NCI-H2227 treated with DMSO at 0.1 percent for 48 hours (cell line): ENCODE results near the gene UPK3BL1.
"Not testable (repeated sequence)": the region's sequence is repeated elsewhere in the genome, so short reads cannot be mapped to it uniquely, and the experiment has no call there.

Experiments
- DNase-seq: peaks from one replicate; lab custom pipeline; 2025; lab: John Stamatoyannopoulos, UW

The UPK3BL1 gene

GRCh38 chr7:102627271-102627904 is 15.2 kb downstream of the UPK3BL1 start:
- DNase-seq = not testable (repeated sequence)

- not testable (repeated sequence) for DNase-seq
These were observed 24.5 kb downstream of the UPK3BL1 start for GRCh38 chr7:102618122-102618521.

- not testable (repeated sequence) for DNase-seq
These were observed 26.0 kb downstream of the UPK3BL1 start, which contains the start of gene RASA4 for GRCh38 chr7:102616507-102617125. RASA4 (minus strand) TSS chr7:102616756; CDS start chr7:102616689, 67 bp downstream.

- DNase-seq = not testable (repeated sequence)
These were observed 26.7 kb downstream of the UPK3BL1 start for GRCh38 chr7:102615930-102616329.

- not testable (repeated sequence) for DNase-seq
These were observed 27.7 kb downstream of the UPK3BL1 start for GRCh38 chr7:102614873-102615272.

GRCh38 chr7:102614346-102614697 is 28.3 kb downstream of the UPK3BL1 start:
- not testable (repeated sequence) for DNase-seq

- DNase-seq = not testable (repeated sequence)
These were observed 28.8 kb downstream of the UPK3BL1 start for GRCh38 chr7:102613575-102614345.

- DNase-seq = not testable (repeated sequence)
These were observed 30.8 kb downstream of the UPK3BL1 start for GRCh38 chr7:102611675-102612325.

GRCh38 chr7:102611013-102611674 is 31.4 kb downstream of the UPK3BL1 start:
- not testable (repeated sequence) for DNase-seq

- not testable (repeated sequence) for DNase-seq
These were observed 32.1 kb downstream of the UPK3BL1 start for GRCh38 chr7:102610441-102610840.

GRCh38 chr7:102609734-102610133 is 32.9 kb downstream of the UPK3BL1 start:
- not testable (repeated sequence) for DNase-seq

- not testable (repeated sequence) for DNase-seq
These were observed 35.7 kb downstream of the UPK3BL1 start for GRCh38 chr7:102606848-102607247.

- not testable (repeated sequence) for DNase-seq
These were observed 38.0 kb downstream of the UPK3BL1 start for GRCh38 chr7:102604431-102605145.

- not testable (repeated sequence) for DNase-seq
These were observed 40.3 kb downstream of the UPK3BL1 start for GRCh38 chr7:102602317-102602716.

- DNase-seq = not testable (repeated sequence)
These were observed 42.9 kb downstream of the UPK3BL1 start for GRCh38 chr7:102599699-102600098.

GRCh38 chr7:102596036-102596435 is 46.6 kb downstream of the UPK3BL1 start:
- DNase-seq = not testable (repeated sequence)

- not testable (repeated sequence) for DNase-seq
These were observed 48.8 kb downstream of the UPK3BL1 start for GRCh38 chr7:102593637-102594334.

- not testable (repeated sequence) for DNase-seq
These were observed 50.0 kb downstream of the UPK3BL1 start for GRCh38 chr7:102592477-102593019.

- DNase-seq = not testable (repeated sequence)
These were observed 52.7 kb downstream of the UPK3BL1 start for GRCh38 chr7:102589857-102590256.
